HG02610 (cell line): ENCODE data around the gene ARSG.

ENCODE experiments used
- ATAC-seq: cut with Tn5 transposase; IDR thresholded peaks from one replicate; pipeline ENCODE4 v1.9.1; 2021; ENCODE audit warnings: mild to moderate bottlenecking, moderate library complexity; ENCODE audit not compliant: unreplicated experiment

The ARSG gene

DNA sequence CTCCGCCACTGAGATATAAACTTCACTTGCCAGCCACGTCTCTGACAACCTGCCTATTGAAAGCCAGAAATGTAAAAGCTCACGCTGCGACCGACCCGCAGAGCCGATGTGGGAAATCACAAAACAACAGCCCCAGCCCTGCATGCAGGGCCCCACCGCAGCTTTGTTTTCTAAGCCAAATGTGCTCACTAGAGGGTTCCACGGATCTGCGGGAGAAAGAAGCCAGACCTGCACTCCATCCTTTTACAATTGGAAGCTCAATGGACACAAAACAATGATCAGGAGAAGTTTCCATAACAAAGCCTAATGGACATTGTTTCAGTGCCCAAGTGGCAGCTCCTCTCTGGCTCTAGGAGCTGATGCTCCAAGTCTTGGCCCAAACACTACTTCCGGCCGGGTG is 132.9 kb downstream of the ARSG start:
- ATAC-seq: no peak

GRCh38 chr17:68424861-68425260 is 133.6 kb downstream of the ARSG start:
- no peak for ATAC-seq

GRCh38 chr17:68425979-68426378 is 134.7 kb downstream of the ARSG start:
- no peak for ATAC-seq

DNA sequence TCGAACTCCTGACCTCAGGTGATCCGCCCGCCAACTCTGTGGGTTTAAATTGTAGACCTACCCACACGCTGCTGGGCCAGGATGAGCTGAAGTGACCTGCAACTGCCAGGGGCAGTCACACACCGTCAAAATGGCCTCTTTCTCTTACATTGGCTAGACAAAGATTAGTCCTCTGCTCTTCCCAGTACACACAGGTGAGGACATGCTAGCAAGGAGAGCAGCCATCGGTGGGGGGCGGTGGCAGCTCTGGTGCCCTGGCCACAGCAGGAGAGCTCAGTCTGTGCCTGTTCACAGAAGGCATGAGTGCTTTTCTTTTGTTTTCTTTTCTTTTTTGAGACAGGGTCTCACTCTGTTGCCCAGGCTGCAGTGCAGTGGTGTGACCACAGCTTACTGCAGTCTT is 136.3 kb downstream of the ARSG start:
- ATAC-seq: no peak

GRCh38 chr17:68428498-68429172 is 137.3 kb downstream of the ARSG start:
- ATAC-seq: no peak

- ATAC-seq: no peak
Measured at GRCh38 chr17:68429881-68430280, 138.6 kb downstream of the ARSG start.

DNA sequence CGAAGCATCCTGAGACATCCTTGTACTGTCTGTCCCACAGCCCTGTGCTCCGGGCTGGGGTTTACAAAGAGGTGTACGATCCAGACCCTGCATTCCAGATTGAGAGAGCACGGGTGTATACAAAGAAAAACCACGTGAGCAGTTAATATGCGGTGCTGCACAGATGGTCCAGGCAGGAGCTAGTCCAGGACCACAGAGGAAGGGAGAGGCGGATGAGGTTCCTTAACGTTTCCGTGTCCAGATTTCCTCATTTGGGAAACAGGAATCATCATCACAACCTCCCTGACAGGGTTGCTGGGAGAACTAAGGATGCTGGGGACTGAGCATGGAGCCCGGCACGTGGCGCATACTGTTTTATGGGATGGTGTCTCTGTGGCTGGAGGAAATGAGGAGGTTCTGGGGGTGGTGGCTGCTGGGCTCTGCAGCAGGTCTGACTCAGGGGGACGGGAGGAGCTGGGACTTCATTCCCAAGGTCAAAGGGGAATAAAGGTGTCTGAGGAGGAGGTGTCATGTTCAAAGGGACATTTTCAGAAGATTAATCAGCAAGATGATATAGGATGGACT is 139.8 kb downstream of the ARSG start:
- ATAC-seq: no peak

- no peak for ATAC-seq
Measured at GRCh38 chr17:68431661-68432071, 140.4 kb downstream of the ARSG start.

- ATAC-seq: no peak
Measured at GRCh38 chr17:68432086-68432864, 141.0 kb downstream of the ARSG start.

DNA sequence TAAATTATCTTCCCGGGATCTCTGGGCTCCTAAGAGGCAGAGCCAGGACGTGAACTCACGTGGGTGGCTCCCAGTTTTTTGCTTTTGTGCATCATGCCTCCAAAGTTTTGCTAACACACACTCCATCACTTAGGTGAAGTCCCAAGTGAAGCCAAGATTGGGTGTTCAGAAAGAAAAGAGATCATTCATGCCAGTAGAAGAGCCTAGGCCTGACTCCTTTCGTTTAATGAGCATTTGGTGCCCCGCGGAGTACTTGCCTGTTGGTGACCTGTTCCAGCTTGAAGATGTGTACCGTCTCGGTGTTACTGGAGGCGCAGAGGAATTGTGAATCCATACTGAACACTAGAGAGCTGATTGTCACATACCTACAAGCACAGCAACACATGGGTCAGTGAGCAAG is 141.9 kb downstream of the ARSG start:
- ATAC-seq: no peak

DNA sequence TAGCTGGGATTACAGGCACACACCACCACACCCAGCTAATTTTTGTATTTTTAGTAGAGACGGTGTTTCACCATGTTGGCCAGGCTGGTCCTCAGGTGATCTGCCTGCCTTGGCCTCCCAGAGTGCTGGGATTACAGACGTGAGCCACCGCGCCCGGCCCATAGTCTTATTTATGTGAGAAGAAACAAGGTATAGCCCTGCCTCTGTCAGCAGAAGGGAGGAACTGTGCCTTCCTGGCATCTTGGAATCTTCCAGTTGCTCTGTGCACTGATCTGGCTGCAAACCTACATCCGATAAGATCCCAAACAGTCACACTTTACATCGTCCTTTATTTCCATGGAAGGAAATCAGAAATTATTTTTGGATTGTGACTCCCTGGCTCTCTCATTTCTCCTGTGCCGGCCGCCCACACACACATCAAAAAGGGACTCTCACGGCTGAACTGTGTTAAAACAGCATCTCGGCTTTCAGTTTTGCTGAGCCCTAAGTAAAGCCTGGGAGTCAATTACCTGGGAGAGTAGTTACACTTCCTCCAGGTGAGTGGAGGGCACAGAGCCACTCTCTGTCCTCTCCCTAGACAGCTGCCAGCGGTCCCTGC is 142.7 kb downstream of the ARSG start:
- ATAC-seq: no peak

- ATAC-seq: no peak
Measured at GRCh38 chr17:68435361-68435760, 144.1 kb downstream of the ARSG start.

GRCh38 chr17:68435876-68436842 is 144.9 kb downstream of the ARSG start:
- ATAC-seq: no peak

DNA sequence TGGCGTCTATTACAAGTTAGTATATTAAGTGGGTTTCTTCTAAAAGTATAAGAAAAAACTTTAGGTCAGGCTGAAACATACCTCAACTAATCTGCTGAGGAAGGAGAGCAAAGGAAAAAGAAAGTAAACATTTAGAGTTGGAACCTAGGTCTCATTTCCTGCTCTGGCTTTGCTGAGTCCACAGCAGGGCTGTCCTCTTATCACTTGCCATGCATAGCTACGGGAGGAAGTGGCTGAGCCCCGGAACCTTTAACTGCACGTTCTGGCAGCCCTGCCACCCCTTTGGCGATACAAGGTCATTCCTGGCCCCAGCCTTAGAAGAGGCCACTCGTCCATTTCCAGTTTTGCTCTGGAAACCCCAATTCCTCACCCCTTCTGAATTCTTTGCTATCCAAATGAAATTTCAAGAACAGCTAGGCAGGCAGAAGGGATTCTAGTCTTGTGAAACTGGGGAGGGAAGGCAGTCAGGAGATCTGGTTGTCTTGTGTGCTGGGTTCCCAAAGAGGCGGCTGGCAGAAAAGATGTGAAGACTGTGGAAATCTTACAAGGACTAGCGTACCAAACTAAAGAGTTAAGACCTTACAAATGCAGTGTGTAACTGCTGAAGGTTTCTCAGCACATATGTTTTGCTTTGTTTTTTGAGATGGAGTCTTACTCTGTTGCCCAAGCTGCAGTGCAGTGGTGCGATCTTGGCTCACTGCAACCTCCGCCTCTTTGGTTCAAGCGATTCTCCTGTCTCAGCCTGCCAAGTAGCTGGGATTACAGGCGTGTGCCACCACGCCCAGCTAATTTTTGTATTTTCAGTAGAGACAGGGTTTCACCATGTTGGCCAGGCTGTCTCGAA is 146.9 kb downstream of the ARSG start:
- ATAC-seq: peak; percentile 66

- no peak for ATAC-seq
Measured at GRCh38 chr17:68439656-68440290, 148.5 kb downstream of the ARSG start.

- no peak for ATAC-seq
Measured at GRCh38 chr17:68440526-68440925, 149.2 kb downstream of the ARSG start.

DNA sequence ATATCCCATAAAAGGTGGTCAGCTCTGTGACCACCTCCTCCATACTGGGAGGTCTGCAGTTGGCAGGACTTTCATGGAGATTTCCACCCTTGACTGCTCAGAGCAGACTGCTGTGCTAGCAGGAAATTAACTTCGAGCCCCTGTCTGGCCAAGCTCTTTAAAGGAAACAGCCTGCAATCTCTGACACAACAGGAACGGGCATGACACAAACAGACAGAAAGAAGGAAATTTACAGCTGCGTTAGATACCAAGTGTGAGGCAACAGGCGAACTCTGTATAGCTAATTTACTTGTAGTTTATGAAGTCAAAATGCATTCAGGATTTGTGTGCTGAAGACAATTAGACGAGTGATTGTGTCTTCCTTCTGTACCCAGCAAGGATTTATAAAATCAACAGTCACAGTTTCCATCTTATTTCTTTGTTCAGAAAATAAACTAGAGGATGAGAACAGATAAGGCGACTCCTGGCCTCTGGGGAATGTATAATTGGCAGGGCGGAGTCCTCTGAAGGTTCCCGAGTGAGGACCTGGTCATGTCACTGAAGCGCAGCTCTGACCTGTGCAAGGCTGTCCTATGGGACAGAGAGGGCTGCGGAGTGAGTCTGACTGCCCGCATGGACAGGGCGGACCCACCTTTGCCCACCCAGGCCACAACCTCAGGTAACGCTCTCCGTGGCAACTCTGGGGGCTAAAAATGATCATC is 149.9 kb downstream of the ARSG start:
- ATAC-seq: no peak

- ATAC-seq: no peak
Measured at GRCh38 chr17:68443972-68444464, 152.7 kb downstream of the ARSG start.
